H1 (cell line): ENCODE measurements around the gene PRIMA1. TPM values are rescaled to one million over a fixed set of nuclear protein-coding genes. Genes with fewer than 3 reads are reported as not detected.

Source experiments
- CTCF ChIA-PET: fragments of 300-600 bp; sonication (Branson Sonifier 250); formaldehyde crosslinking; loops from one replicate; lab custom pipeline; 2021; ENCODE audit not compliant: partially characterized antibody; lab: Charles Lee
- POLR2A ChIA-PET: fragments of 300-600 bp; sonication (Branson Sonifier 250); formaldehyde crosslinking; loops from one replicate; lab custom pipeline; 2021; ENCODE audit warnings: inconsistent platforms; ENCODE audit not compliant: partially characterized antibody; lab: Charles Lee
- DNase-seq, 2 experiments: peaks; one replicate each; pipeline versions ENCODE4 v3.0.0 to v3.0.0-alpha.2; 2010 to 2022; ENCODE audit warnings: low spot score in 2 of 2, low read depth in 1 of 2, mixed read lengths in 1 of 2
- FAIRE-seq: peaks from 2 replicates; lab custom pipeline; 2011; peaks lifted over from hg19 to GRCh38; lab: Jason Lieb, UNC
- H2AFZ ChIP-seq: 2 replicates; pipeline ENCODE4 v1.8.1; 2012; ENCODE audit warnings: low read length, inconsistent platforms
- H2AK5ac ChIP-seq: 2 replicates; pipeline ENCODE4 v1.6.1; 2013; ENCODE audit warnings: low read depth, low read length
- H2BK120ac ChIP-seq: replicated peaks from 2 replicates; pipeline ENCODE3; 2013; ENCODE audit warnings: low read depth, low read length, inconsistent platforms
- H2BK12ac ChIP-seq: 2 replicates; pipeline ENCODE4 v1.6.1; 2013; ENCODE audit warnings: low read depth, low read length
- H2BK15ac ChIP-seq: 2 replicates; pipeline ENCODE4 v1.6.1; 2013; ENCODE audit warnings: low read length
- H2BK20ac ChIP-seq: 2 replicates; pipeline ENCODE4 v1.6.1; 2013; ENCODE audit warnings: low read length
- H2BK5ac ChIP-seq: 2 replicates; pipeline ENCODE4 v1.6.1; 2013; ENCODE audit warnings: low read depth, low read length
- H3K14ac ChIP-seq: 2 replicates; pipeline ENCODE4 v1.6.1; 2013; ENCODE audit warnings: inconsistent platforms; ENCODE audit not compliant: insufficient read length
- H3K18ac ChIP-seq: 2 replicates; pipeline ENCODE4 v1.6.1; 2013; ENCODE audit warnings: low read length; ENCODE audit errors: extremely low read depth
- H3K23ac ChIP-seq: 2 replicates; pipeline ENCODE4 v1.6.1; 2013; ENCODE audit warnings: inconsistent platforms; ENCODE audit not compliant: insufficient read length
- H3K23me2 ChIP-seq: 2 replicates; pipeline ENCODE4 v1.6.1; 2013; ENCODE audit warnings: low read depth, low read length
- H3K27ac ChIP-seq: 2 replicates; pipeline ENCODE4 v1.6.1; 2011; ENCODE audit warnings: low read depth, low read length, inconsistent platforms
- H3K27me3 ChIP-seq, 4 experiments: replicated peaks in 1 of 4; 1 replicate in 1 of 4; 2 replicates in 3 of 4; pipeline versions ENCODE4 v1.6.1 to v1.8.1; 2011 to 2013; ENCODE audit warnings: low read length in 3 of 4, mild to moderate bottlenecking in 3 of 4, inconsistent platforms in 2 of 4, mixed read lengths in 2 of 4, moderate library complexity in 1 of 4; ENCODE audit not compliant: control insufficient read depth in 3 of 4, insufficient read depth in 3 of 4; ENCODE audit errors: extremely low read depth in 1 of 4
- H3K36me3 ChIP-seq, 4 experiments: 2 replicates each; pipeline versions ENCODE4 v1.6.1 to v1.8.1; 2011 to 2013; ENCODE audit warnings: mild to moderate bottlenecking in 4 of 4, low read length in 3 of 4, moderate library complexity in 2 of 4, control low read depth in 1 of 4, inconsistent platforms in 1 of 4; ENCODE audit not compliant: insufficient read depth in 4 of 4, control insufficient read depth in 2 of 4
- H3K4ac ChIP-seq: replicated peaks from 2 replicates; pipeline ENCODE3; 2013; ENCODE audit warnings: low read length, low read depth, mixed read lengths, inconsistent platforms; ENCODE audit not compliant: insufficient read length
- H3K4me1 ChIP-seq, 4 experiments: replicated peaks in 1 of 4; 1 replicate in 1 of 4; 2 replicates in 3 of 4; pipeline versions ENCODE4 v1.6.1 to v1.8.1; 2011 to 2013; ENCODE audit warnings: low read length in 3 of 4, inconsistent platforms in 2 of 4, mixed read lengths in 1 of 4; ENCODE audit not compliant: insufficient read depth in 4 of 4, control insufficient read depth in 3 of 4
- H3K4me2 ChIP-seq, 2 experiments: 2 replicates each; pipeline versions ENCODE4 v1.6.1 to v1.8.1; 2011 to 2013; ENCODE audit warnings: low read depth in 2 of 2, low read length in 2 of 2, control low read depth in 1 of 2, inconsistent platforms in 1 of 2, mild to moderate bottlenecking in 1 of 2; ENCODE audit not compliant: insufficient read depth in 1 of 2
- H3K4me3 ChIP-seq, 4 experiments: fragments of 200-600, 300-600 bp in 1 of 4; sonication (generic), shearing (Covaris generic), sonication (Bioruptor Twin) in 1 of 4; 2 replicates each; pipeline versions ENCODE4 v1.5.1 to v1.8.1; 2011 to 2016; ENCODE audit warnings: low read length in 4 of 4, low read depth in 3 of 4, control low read depth in 2 of 4, inconsistent platforms in 2 of 4, mild to moderate bottlenecking in 2 of 4, mixed read lengths in 1 of 4, moderate library complexity in 1 of 4; ENCODE audit not compliant: insufficient read depth in 2 of 4; ENCODE audit errors: extremely low read depth in 1 of 4
- H3K56ac ChIP-seq: replicated peaks from 2 replicates; pipeline ENCODE3; 2013; ENCODE audit warnings: low read depth, mild to moderate bottlenecking, mixed read lengths, low read length, inconsistent platforms; ENCODE audit not compliant: insufficient read length
- H3K79me1 ChIP-seq: 2 replicates; pipeline ENCODE4 v1.6.1; 2013; ENCODE audit warnings: low read depth, low read length, control low read depth
- H3K79me2 ChIP-seq, 2 experiments: 2 replicates each; pipeline versions ENCODE4 v1.6.1 to v1.8.1; 2012 to 2013; ENCODE audit warnings: low read length in 2 of 2, mild to moderate bottlenecking in 2 of 2, inconsistent platforms in 1 of 2; ENCODE audit not compliant: insufficient read depth in 2 of 2, control insufficient read depth in 1 of 2
- H3K9ac ChIP-seq, 4 experiments: replicated peaks in 1 of 4; 1 replicate in 1 of 4; 2 replicates in 3 of 4; pipeline versions ENCODE4 v1.6.1 to v1.8.1; 2011 to 2013; ENCODE audit warnings: low read depth in 3 of 4, low read length in 3 of 4, control low read depth in 2 of 4, mild to moderate bottlenecking in 2 of 4, moderate library complexity in 2 of 4, inconsistent platforms in 1 of 4; ENCODE audit errors: extremely low read depth in 1 of 4
- H3K9me3 ChIP-seq, 2 experiments: 2 replicates each; pipeline versions ENCODE4 v1.6.1 to v1.8.1; 2012 to 2013; ENCODE audit warnings: mild to moderate bottlenecking in 2 of 2, moderate library complexity in 2 of 2, control low read depth in 1 of 2, inconsistent platforms in 1 of 2, low read depth in 1 of 2, low read length in 1 of 2, mixed read lengths in 1 of 2; ENCODE audit not compliant: insufficient read depth in 2 of 2
- H4K20me1 ChIP-seq, 2 experiments: replicated peaks in 1 of 2; 2 replicates each; pipeline versions ENCODE3 to v1.8.1; 2011 to 2013; ENCODE audit warnings: inconsistent platforms in 2 of 2, low read length in 2 of 2, mild to moderate bottlenecking in 1 of 2; ENCODE audit not compliant: insufficient read depth in 2 of 2, control insufficient read depth in 1 of 2
- H4K5ac ChIP-seq: 2 replicates; pipeline ENCODE4 v1.6.1; 2013; ENCODE audit warnings: low read length, low read depth, mixed read lengths, inconsistent platforms; ENCODE audit not compliant: insufficient read length
- H4K8ac ChIP-seq: 2 replicates; pipeline ENCODE4 v1.8.0; 2013; ENCODE audit warnings: mild to moderate bottlenecking, moderate library complexity, low read length, inconsistent platforms; ENCODE audit not compliant: insufficient read depth; ENCODE audit errors: extremely low read depth
- H4K91ac ChIP-seq: replicated peaks from 2 replicates; pipeline ENCODE3; 2013; ENCODE audit warnings: low read length, mixed read lengths, inconsistent platforms; ENCODE audit not compliant: insufficient read length
- ASH2L ChIP-seq: fragments of 200-600, 300-600 bp; sonication (generic); IDR thresholded peaks from one replicate; pipeline ENCODE4 v1.7.1; 2017; ENCODE audit warnings: low read length
- BACH1 ChIP-seq: IDR thresholded peaks from 2 replicates; pipeline ENCODE4 v1.6.1; 2012; ENCODE audit warnings: low read length, improper control_type of control experiment
- BCL11A ChIP-seq, 2 experiments: IDR thresholded peaks; one replicate each; pipeline ENCODE4 v1.6.1; 2011; ENCODE audit warnings: low read depth in 2 of 2, low read length in 2 of 2, mild to moderate bottlenecking in 2 of 2
- CEBPB ChIP-seq: IDR thresholded peaks from 2 replicates; pipeline ENCODE4 v1.6.1; 2012; ENCODE audit warnings: low read depth, low read length
- CTBP2 ChIP-seq: IDR thresholded peaks from 2 replicates; pipeline ENCODE4 v1.7.0; 2011; ENCODE audit warnings: borderline replicate concordance, mild to moderate bottlenecking, moderate library complexity, mixed read lengths, low read length; ENCODE audit not compliant: insufficient read depth, insufficient read length
- E2F6 ChIP-seq: IDR thresholded peaks from 2 replicates; pipeline ENCODE4 v1.6.1; 2012; ENCODE audit warnings: inconsistent platforms
- FOSL1 ChIP-seq: IDR thresholded peaks from 2 replicates; pipeline ENCODE4 v1.6.1; 2011; ENCODE audit warnings: mild to moderate bottlenecking, low read depth, low read length, moderate library complexity; ENCODE audit not compliant: insufficient read depth
- MAX ChIP-seq: IDR thresholded peaks from 2 replicates; pipeline ENCODE4 v1.6.1; 2012; ENCODE audit warnings: inconsistent platforms
- POLR2A ChIP-seq, 2 experiments: IDR thresholded peaks; 1 replicate in 1 of 2; 2 replicates in 1 of 2; pipeline ENCODE4 v1.6.1; 2011; ENCODE audit warnings: low read depth in 2 of 2, low read length in 2 of 2, mild to moderate bottlenecking in 2 of 2; ENCODE audit errors: control extremely low read depth in 1 of 2
- RXRA ChIP-seq: IDR thresholded peaks from 2 replicates; pipeline ENCODE4 v1.6.1; 2011; ENCODE audit warnings: low read depth, mild to moderate bottlenecking, low read length, moderate library complexity; ENCODE audit not compliant: insufficient read depth
- SIRT6 ChIP-seq: IDR thresholded peaks from one replicate; pipeline ENCODE4 v1.7.1; 2012; ENCODE audit warnings: low read length, inconsistent platforms
- SRF ChIP-seq: IDR thresholded peaks from 2 replicates; pipeline ENCODE4 v1.6.1; 2011; ENCODE audit warnings: mild to moderate bottlenecking, low read depth, low read length, moderate library complexity
- SUZ12 ChIP-seq: fragments of 200-600 bp; sonication (generic); IDR thresholded peaks from 2 replicates; pipeline ENCODE4 v1.6.1; 2012; ENCODE audit warnings: mild to moderate bottlenecking, inconsistent platforms, low read length, moderate library complexity, mixed read lengths
- TCF12 ChIP-seq: IDR thresholded peaks from 2 replicates; pipeline ENCODE4 v1.6.1; 2011; ENCODE audit warnings: low read depth, mild to moderate bottlenecking, low read length
- TEAD4 ChIP-seq: IDR thresholded peaks from 2 replicates; pipeline ENCODE4 v1.6.1; 2012; ENCODE audit warnings: low read depth, low read length, inconsistent platforms, mixed read lengths
- YY1 ChIP-seq: IDR thresholded peaks from 2 replicates; pipeline ENCODE4 v1.6.1; 2011; ENCODE audit warnings: low read depth, mild to moderate bottlenecking, low read length
- WGBS, 2 experiments: shearing (Covaris generic) in 1 of 2; methylation state at CpG; one replicate each; pipeline versions ENCODE4 v1.1.6 to v1.1.7; 2013 to 2015; ENCODE audit warnings: low lambda C conversion rate in 2 of 2, mixed read lengths in 2 of 2, inconsistent platforms in 1 of 2, low coverage in 1 of 2, missing lambda C conversion rate in 1 of 2; ENCODE audit not compliant: insufficient replicate concordance in 2 of 2, insufficient coverage in 1 of 2, insufficient read length in 1 of 2; ENCODE audit errors: extremely low coverage in 1 of 2, missing lambda C conversion rate in 1 of 2; 5-methylcytosine and 5-hydroxymethylcytosine counted together
- polyA plus RNA-seq, 7 experiments: library from polyadenylated mRNA; depleted of rRNA in 3 of 7; stranded (reverse) in 5 of 7; unstranded in 2 of 7; fragments of >200 nt in 5 of 7; fragments of 200-250 nt in 2 of 7; gene quantifications; 1 replicate in 5 of 7; 2 replicates in 1 of 7; 4 replicates in 1 of 7; pipeline versions ENCODE4 v1.2.1 to v1.2.3, GENCODE V29; 2011 to 2013; ENCODE audit warnings: missing spikeins in 2 of 7, mixed read lengths in 2 of 7
- total RNA-seq: library from RNA; stranded (reverse); fragmentation: NEBNext Ultra II Directional; extraction: Animal tissue kit (Norgen Biotek cat#: 25700); gene quantifications from 2 replicates; pipeline ENCODE4 v1.2.1, GENCODE V29; 2021

The PRIMA1 gene
- total and polyA plus RNA-seq, 2 of the 8 experiments (the other 6 are each of a cell fraction or from before 2014, with no cell fraction given): 2.8 to 4.5 TPM

GRCh38 chr14:93832665-93833064 is 44.4 kb upstream of the PRIMA1 start:
- no peak overlapping the region for H3K27ac ChIP-seq
- H2AFZ ChIP-seq: no peak overlapping the region
- H3K23ac ChIP-seq: no peak overlapping the region
- no peak overlapping the region for H2BK12ac ChIP-seq
- H4K91ac ChIP-seq: no peak overlapping the region
- no peak overlapping the region for H3K14ac ChIP-seq
- no peaks in the 10 kb centered on the region for H4K20me1 ChIP-seq
- H3K4ac ChIP-seq: no peak overlapping the region
- H3K36me3 ChIP-seq: no peaks in the 10 kb centered on the region
- peaks cover 5% of the 10 kb centered on the region; the same call in 1 of the 2 replicates for H3K23me2 ChIP-seq
- H3K79me2 ChIP-seq: no peaks in the 10 kb centered on the region
- ChIA-PET CTCF (interaction anchor here (0.8 to 1.8 kb wide), 7 partner anchors 9 to 149 kb away, joined by 3 to 6 read pairs (median 4); no protein-coding TSS in a partner anchor), POLR2A (no interaction called here)
- H3K9ac ChIP-seq: no peak overlapping the region
- no peak overlapping the region for H3K4me2 ChIP-seq
- H3K79me1 ChIP-seq: no peaks in the 10 kb centered on the region
- H3K18ac ChIP-seq: no peak overlapping the region
- no peak for DNase-seq
- no peak overlapping the region for H2BK120ac ChIP-seq
- no peak overlapping the region for H3K4me3 ChIP-seq
- no peak overlapping the region for H2BK20ac ChIP-seq
- 90% methylated on average over 3 of the region's 3 CpGs; no CpG with 5 or more reads in 1 of the 2 experiments for WGBS, 2 experiments
- no peaks in the 10 kb centered on the region for H3K9me3 ChIP-seq
- no peak overlapping the region for H2AK5ac ChIP-seq
- H4K5ac ChIP-seq: no peak overlapping the region
- H3K27me3 ChIP-seq: no peaks in the 10 kb centered on the region
- no peak for FAIRE-seq
- H3K56ac ChIP-seq: no peak overlapping the region
- H2BK5ac ChIP-seq: no peak overlapping the region
- no peaks in the 10 kb centered on the region for H3K4me1 ChIP-seq
- H2BK15ac ChIP-seq: no peak overlapping the region
- H4K8ac ChIP-seq: no peak overlapping the region
- TF ChIP-seq FOSL1 (no peak), SIRT6 (no peak), TCF12 (no peak), YY1 (no peak), TEAD4 (no peak), CEBPB (no peak), RXRA (no peak), E2F6 (no peak), CTBP2 (no peak), SRF (no peak), POLR2A (IDR thresholded peaks at IDR 0.05; ENCODE audit: control extremely low read depth in 1 of 2, low read depth in 2 of 2, low read length in 2 of 2) (no peak), BCL11A (IDR thresholded peaks at IDR 0.05; ENCODE audit: low read depth in 2 of 2, low read length in 2 of 2) (no peak), MAX (no peak), BACH1 (no peak), SUZ12 (no peak), ASH2L (no peak)
